HepG2 (cell line): Measurements from ENCODE around the gene NAA38. TPM values are rescaled to one million over a fixed set of nuclear protein-coding genes. Genes with fewer than 3 reads are reported as not detected.

ENCODE experiments used
- CBX5 ChIP-seq: sonication (generic); formaldehyde crosslinking; IDR thresholded peaks from 2 replicates; pipeline ENCODE4 v1.4.0; 2020; ENCODE audit warnings: missing genetic modification reagents, borderline replicate concordance
- MZF1 ChIP-seq: sonication (generic); formaldehyde crosslinking; IDR thresholded peaks from 2 replicates; pipeline ENCODE4 v1.8.1; 2023; ENCODE audit warnings: mild to moderate bottlenecking, missing genetic modification reagents, borderline replicate concordance
- RARA ChIP-seq: IDR thresholded peaks from 2 replicates; pipeline ENCODE4 v1.6.1; 2016; ENCODE audit warnings: missing genetic modification reagents, missing compliant biosample characterization
- SMAD9 ChIP-seq: sonication (generic); formaldehyde crosslinking; IDR thresholded peaks from 2 replicates; pipeline ENCODE4 v1.5.1; 2020; ENCODE audit warnings: mild to moderate bottlenecking, missing genetic modification reagents
- TRIM24 ChIP-seq: sonication (generic); formaldehyde crosslinking; IDR thresholded peaks from 2 replicates; pipeline ENCODE4 v1.8.0; 2022; ENCODE audit warnings: mild to moderate bottlenecking, missing genetic modification reagents
- U2AF2 ChIP-seq: fragments of 200-400 bp; formaldehyde crosslinking; IDR thresholded peaks from 2 replicates; pipeline ENCODE4 v1.6.1; 2017; ENCODE audit warnings: low read depth, mild to moderate bottlenecking, low read length
- ZKSCAN1 ChIP-seq: fragments of 150-350 bp; IDR thresholded peaks from 2 replicates; pipeline ENCODE4 v1.6.1; 2014; ENCODE audit warnings: low read length
- ZKSCAN8 ChIP-seq: IDR thresholded peaks from 2 replicates; pipeline ENCODE4 v1.6.1; 2016; ENCODE audit warnings: borderline replicate concordance, missing genetic modification reagents, missing compliant biosample characterization
- ZNF205 ChIP-seq: IDR thresholded peaks from 2 replicates; pipeline ENCODE4 v1.6.1; 2018; ENCODE audit warnings: missing biosample characterization, missing genetic modification reagents
- ZNF446 ChIP-seq: sonication (generic); formaldehyde crosslinking; IDR thresholded peaks from 2 replicates; pipeline ENCODE4 v1.5.0; 2020; ENCODE audit warnings: mild to moderate bottlenecking, missing genetic modification reagents
- ZNF546 ChIP-seq: sonication (generic); formaldehyde crosslinking; conservative IDR thresholded peaks from 2 replicates; pipeline ENCODE4 v1.8.1; 2023; ENCODE audit warnings: mild to moderate bottlenecking, missing genetic modification reagents
- ZNF709 ChIP-seq: sonication (generic); formaldehyde crosslinking; IDR thresholded peaks from 2 replicates; pipeline ENCODE4 v1.5.0; 2020; ENCODE audit warnings: mild to moderate bottlenecking, missing genetic modification reagents
- ZNF720 ChIP-seq: sonication (generic); formaldehyde crosslinking; IDR thresholded peaks from 2 replicates; pipeline ENCODE4 v1.4.0; 2020; ENCODE audit warnings: missing genetic modification reagents
- ZNF777 ChIP-seq: sonication (generic); formaldehyde crosslinking; IDR thresholded peaks from 2 replicates; pipeline ENCODE4 v1.4.0; 2020; ENCODE audit warnings: missing genetic modification reagents
- polyA plus RNA-seq, 8 experiments: library from polyadenylated mRNA; depleted of rRNA in 3 of 8; stranded (reverse) in 7 of 8; unstranded in 1 of 8; fragments of >200 nt; fragmentation: Illumina TruSeq in 4 of 8; extraction: Trizol in 4 of 8; gene quantifications; 2 replicates each; pipeline versions ENCODE4 v1.2.1 to v1.2.3, GENCODE V29; 2011 to 2016; ENCODE audit warnings: low read depth in 4 of 8, missing spikeins in 1 of 8, mixed read lengths in 1 of 8; ENCODE audit not compliant: insufficient read depth in 1 of 8
- total RNA-seq, 5 experiments: library from RNA; depleted of rRNA; stranded (reverse); fragments of >200 nt; fragmentation: Illumina TruSeq; extraction: Trizol; gene quantifications; 2 replicates each; pipeline ENCODE4 v1.2.3, GENCODE V29; 2016; ENCODE audit warnings: low read depth in 1 of 5
- TF ChIP-seq, protein P1 (sequence below), 2 experiments: sonication (generic) in 1 of 2; formaldehyde crosslinking in 1 of 2; IDR thresholded peaks; 2 replicates each; pipeline versions ENCODE4 v1.4.0 to v1.6.1; 2018 to 2020; ENCODE audit warnings: missing genetic modification reagents in 2 of 2, borderline replicate concordance in 1 of 2, low read depth in 1 of 2, mild to moderate bottlenecking in 1 of 2, missing biosample characterization in 1 of 2
- TF ChIP-seq, protein P2 (sequence below): sonication (generic); formaldehyde crosslinking; IDR thresholded peaks from 2 replicates; pipeline ENCODE4 v1.8.1; 2023; ENCODE audit warnings: mild to moderate bottlenecking, moderate library complexity, missing genetic modification reagents
- TF ChIP-seq, protein P3 (sequence below): sonication (generic); formaldehyde crosslinking; IDR thresholded peaks from 2 replicates; pipeline ENCODE4 v1.5.0; 2020; ENCODE audit warnings: missing genetic modification reagents
- TF ChIP-seq, protein P4 (sequence below): sonication (generic); IDR thresholded peaks from 2 replicates; pipeline ENCODE4 v1.6.1; 2016; ENCODE audit warnings: low read depth, borderline replicate concordance
- TF ChIP-seq, protein P5 (sequence below): sonication (generic); formaldehyde crosslinking; IDR thresholded peaks from 2 replicates; pipeline ENCODE4 v1.4.0; 2020; ENCODE audit warnings: missing genetic modification reagents

The NAA38 gene
- total and polyA plus RNA-seq, 2 of the 13 experiments (the other 11 are each of a cell fraction or from before 2014, with no cell fraction given) = 46.9 to 91.6 TPM

DNA sequence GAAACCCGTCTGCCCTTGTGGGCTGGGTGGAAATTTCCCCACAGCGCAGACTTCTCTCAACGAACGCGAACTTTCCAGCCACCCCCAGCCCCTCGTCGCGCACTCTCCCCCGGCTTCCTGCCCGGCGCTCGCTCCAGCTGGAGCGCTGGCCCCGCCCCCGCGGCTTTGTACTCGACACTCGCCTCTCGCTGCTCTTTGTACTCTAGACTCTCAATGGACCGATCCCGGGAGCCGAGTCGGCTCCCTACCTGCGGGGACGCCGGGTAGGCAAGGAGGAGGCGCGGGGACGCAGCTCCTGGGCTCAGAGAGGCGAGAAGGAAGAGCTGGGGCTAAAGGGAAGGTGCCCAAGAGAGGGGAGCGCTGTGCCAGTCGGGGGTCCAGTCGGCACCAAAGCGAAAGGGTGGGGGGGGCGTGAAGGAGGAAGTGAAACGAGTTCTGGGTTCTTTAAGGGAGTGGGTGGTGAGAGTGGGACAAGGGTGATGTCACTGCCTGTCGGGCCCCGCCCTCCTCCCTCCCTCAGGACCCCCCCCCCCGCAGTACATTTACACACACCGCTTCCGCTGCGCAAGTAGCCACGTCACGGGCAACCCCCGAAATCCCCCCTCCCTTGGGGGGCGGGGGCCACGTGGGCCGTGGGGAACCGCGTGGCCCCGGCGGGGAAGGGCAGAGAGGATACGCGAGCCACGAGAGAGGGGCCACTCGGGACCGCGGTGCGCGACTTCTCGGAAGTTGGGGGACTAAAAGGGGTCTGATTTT lies 13.6 kb downstream of the NAA38 start (continued):
- TF ChIP-seq CBX5 (CRISPR knock-in tag) = no peak
- peak; percentile 17; the same call in 1 of the 2 replicates for TF ChIP-seq ZNF709
- TF ChIP-seq ZKSCAN1 = no peak
- no peak for TF ChIP-seq ZNF720
- TF ChIP-seq ZNF446 (CRISPR knock-in tag) = no peak
- TF ChIP-seq, protein P1, sequence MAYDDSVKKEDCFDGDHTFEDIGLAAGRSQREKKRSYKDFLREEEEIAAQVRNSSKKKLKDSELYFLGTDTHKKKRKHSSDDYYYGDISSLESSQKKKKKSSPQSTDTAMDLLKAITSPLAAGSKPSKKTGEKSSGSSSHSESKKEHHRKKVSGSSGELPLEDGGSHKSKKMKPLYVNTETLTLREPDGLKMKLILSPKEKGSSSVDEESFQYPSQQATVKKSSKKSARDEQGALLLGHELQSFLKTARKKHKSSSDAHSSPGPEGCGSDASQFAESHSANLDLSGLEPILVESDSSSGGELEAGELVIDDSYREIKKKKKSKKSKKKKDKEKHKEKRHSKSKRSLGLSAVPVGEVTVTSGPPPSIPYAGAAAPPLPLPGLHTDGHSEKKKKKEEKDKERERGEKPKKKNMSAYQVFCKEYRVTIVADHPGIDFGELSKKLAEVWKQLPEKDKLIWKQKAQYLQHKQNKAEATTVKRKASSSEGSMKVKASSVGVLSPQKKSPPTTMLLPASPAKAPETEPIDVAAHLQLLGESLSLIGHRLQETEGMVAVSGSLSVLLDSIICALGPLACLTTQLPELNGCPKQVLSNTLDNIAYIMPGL (CRISPR knock-in tag; IDR thresholded peaks at IDR 0.05; ENCODE audit: borderline replicate concordance in 1 of 2, low read depth in 1 of 2) = 0 out of 4 replicates have a peak, but pooled peaks of 1 of the 2 experiments have one; percentile 31
- TF ChIP-seq, protein P2, sequence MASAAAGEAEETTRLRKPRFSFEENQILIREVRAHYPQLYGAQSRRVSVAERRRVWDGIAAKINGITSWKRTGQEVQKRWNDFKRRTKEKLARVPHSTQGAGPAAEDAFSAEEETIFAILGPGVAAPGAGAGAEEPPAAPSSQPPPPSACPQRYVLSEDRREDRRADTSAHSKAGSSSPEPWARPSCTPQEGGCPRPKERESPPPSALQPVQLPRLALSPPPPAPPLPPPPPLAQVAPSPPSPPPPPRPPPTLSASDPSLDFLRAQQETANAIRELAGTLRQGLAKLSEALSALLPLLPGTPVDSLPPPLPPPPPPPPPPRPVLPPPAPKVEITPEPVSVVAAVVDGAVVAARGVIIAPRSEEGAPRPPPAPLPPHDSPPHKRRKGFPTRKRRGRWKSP (CRISPR knock-in tag) = no peak
- TF ChIP-seq, protein P3, sequence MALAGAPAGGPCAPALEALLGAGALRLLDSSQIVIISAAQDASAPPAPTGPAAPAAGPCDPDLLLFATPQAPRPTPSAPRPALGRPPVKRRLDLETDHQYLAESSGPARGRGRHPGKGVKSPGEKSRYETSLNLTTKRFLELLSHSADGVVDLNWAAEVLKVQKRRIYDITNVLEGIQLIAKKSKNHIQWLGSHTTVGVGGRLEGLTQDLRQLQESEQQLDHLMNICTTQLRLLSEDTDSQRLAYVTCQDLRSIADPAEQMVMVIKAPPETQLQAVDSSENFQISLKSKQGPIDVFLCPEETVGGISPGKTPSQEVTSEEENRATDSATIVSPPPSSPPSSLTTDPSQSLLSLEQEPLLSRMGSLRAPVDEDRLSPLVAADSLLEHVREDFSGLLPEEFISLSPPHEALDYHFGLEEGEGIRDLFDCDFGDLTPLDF (CRISPR knock-in tag) = no peak
- TF ChIP-seq ZNF777 (CRISPR knock-in tag) = no peak; the same call in none of the 2 replicates
- TF ChIP-seq MZF1 (CRISPR knock-in tag) = 0 out of 2 replicates have a peak, but pooled peaks have one; percentile 21
- TF ChIP-seq ZNF205 (CRISPR knock-in tag) = no peak
- TF ChIP-seq, protein P4, sequence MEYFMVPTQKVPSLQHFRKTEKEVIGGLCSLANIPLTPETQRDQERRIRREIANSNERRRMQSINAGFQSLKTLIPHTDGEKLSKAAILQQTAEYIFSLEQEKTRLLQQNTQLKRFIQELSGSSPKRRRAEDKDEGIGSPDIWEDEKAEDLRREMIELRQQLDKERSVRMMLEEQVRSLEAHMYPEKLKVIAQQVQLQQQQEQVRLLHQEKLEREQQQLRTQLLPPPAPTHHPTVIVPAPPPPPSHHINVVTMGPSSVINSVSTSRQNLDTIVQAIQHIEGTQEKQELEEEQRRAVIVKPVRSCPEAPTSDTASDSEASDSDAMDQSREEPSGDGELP = peak; percentile 99
- TF ChIP-seq ZNF546 = no peak
- TF ChIP-seq, protein P5, sequence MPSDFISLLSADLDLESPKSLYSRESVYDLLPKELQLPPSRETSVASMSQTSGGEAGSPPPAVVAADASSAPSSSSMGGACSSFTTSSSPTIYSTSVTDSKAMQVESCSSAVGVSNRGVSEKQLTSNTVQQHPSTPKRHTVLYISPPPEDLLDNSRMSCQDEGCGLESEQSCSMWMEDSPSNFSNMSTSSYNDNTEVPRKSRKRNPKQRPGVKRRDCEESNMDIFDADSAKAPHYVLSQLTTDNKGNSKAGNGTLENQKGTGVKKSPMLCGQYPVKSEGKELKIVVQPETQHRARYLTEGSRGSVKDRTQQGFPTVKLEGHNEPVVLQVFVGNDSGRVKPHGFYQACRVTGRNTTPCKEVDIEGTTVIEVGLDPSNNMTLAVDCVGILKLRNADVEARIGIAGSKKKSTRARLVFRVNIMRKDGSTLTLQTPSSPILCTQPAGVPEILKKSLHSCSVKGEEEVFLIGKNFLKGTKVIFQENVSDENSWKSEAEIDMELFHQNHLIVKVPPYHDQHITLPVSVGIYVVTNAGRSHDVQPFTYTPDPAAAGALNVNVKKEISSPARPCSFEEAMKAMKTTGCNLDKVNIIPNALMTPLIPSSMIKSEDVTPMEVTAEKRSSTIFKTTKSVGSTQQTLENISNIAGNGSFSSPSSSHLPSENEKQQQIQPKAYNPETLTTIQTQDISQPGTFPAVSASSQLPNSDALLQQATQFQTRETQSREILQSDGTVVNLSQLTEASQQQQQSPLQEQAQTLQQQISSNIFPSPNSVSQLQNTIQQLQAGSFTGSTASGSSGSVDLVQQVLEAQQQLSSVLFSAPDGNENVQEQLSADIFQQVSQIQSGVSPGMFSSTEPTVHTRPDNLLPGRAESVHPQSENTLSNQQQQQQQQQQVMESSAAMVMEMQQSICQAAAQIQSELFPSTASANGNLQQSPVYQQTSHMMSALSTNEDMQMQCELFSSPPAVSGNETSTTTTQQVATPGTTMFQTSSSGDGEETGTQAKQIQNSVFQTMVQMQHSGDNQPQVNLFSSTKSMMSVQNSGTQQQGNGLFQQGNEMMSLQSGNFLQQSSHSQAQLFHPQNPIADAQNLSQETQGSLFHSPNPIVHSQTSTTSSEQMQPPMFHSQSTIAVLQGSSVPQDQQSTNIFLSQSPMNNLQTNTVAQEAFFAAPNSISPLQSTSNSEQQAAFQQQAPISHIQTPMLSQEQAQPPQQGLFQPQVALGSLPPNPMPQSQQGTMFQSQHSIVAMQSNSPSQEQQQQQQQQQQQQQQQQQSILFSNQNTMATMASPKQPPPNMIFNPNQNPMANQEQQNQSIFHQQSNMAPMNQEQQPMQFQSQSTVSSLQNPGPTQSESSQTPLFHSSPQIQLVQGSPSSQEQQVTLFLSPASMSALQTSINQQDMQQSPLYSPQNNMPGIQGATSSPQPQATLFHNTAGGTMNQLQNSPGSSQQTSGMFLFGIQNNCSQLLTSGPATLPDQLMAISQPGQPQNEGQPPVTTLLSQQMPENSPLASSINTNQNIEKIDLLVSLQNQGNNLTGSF (CRISPR knock-in tag) = no peak
- peak; percentile 37; the same call in 1 of the 2 replicates for TF ChIP-seq RARA
- 0 out of 2 replicates have a peak, but pooled peaks have one; percentile 64 for TF ChIP-seq U2AF2
- TF ChIP-seq TRIM24 (CRISPR knock-in tag) = no peak
- TF ChIP-seq ZKSCAN8 (CRISPR knock-in tag) = no peak
- 0 out of 2 replicates have a peak, but pooled peaks have one; percentile 59 for TF ChIP-seq SMAD9 (CRISPR knock-in tag)
